Measurements from ENCODE around the gene TULP1. TPM values are rescaled to one million over a fixed set of nuclear protein-coding genes. Genes with fewer than 3 reads are reported as not detected.

The TULP1 gene
- total RNA-seq, 4 donors from 2014 or later: not detected

DNA sequence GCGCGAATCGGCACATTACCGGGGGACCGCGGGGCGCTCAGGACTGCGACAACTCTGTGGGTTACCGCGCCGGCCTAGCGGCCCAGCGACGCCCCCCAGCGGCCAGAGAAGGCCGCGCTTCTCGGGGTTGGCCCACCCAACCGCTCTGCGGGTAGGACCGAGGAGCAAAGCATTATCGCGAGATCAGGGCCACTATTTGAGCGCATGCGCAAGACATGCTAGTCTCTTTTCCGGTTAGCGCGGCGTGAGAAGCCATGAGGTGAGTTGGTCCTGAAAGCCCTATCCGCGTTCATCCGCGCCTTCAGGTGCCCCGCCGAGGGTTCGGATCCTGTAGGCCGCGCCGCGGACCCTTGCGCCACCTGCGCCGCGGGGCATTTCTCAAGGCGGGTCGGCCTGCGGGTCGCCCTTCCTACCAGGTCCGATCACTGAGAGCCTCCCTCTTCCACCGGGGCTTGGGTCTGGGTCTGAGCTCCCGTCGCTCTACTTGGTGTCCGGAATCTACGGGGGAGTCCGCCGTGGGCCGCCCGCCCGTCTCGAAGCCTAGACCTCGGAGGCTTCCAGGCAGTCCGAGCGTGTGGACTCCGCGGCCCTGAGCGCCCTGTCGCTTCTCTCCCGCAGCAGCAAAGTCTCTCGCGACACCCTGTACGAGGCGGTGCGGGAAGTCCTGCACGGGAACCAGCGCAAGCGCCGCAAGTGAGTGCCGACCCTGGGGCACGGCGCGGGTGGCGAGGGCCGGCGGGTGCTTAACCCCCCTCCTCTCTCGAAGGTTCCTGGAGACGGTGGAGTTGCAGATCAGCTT is 44.3 kb downstream of the TULP1 start, which contains the start of gene RPL10A:
RPL10A (plus strand) TSS at position 221 of the 799 bp plus-strand sequence; CDS start at position 255, 34 bp downstream.
- Histone ChIP-seq H3K36me3 (peaks cover 11 to 16% of the 10 kb centered on the region in 2 donors), H3K27ac (peak within 1 kb of the TSS; percentile 77 to 93 (median 92)), H3K9me3 (no peaks in the 10 kb centered on the region), H3K4me1 (peaks cover 10 to 18% of the 10 kb centered on the region in 2 donors), H3K4me3 (replicated peaks in 1 of 3) (peak within 1 kb of the TSS; percentile 41 to 76 (median 53)), H3K27me3 (no peaks in the 10 kb centered on the region)
- TF ChIP-seq, protein P1, sequence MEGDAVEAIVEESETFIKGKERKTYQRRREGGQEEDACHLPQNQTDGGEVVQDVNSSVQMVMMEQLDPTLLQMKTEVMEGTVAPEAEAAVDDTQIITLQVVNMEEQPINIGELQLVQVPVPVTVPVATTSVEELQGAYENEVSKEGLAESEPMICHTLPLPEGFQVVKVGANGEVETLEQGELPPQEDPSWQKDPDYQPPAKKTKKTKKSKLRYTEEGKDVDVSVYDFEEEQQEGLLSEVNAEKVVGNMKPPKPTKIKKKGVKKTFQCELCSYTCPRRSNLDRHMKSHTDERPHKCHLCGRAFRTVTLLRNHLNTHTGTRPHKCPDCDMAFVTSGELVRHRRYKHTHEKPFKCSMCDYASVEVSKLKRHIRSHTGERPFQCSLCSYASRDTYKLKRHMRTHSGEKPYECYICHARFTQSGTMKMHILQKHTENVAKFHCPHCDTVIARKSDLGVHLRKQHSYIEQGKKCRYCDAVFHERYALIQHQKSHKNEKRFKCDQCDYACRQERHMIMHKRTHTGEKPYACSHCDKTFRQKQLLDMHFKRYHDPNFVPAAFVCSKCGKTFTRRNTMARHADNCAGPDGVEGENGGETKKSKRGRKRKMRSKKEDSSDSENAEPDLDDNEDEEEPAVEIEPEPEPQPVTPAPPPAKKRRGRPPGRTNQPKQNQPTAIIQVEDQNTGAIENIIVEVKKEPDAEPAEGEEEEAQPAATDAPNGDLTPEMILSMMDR (IDR thresholded peaks at IDR 0.05): peak; percentile 82 to 99 (median 92)
- peak; percentile 67 to 96 for TF ChIP-seq POLR2A (IDR thresholded peaks at IDR 0.05)
- WGBS, 2 donors: 0% methylated on average over 18 to 45 of the region's 86 CpGs
- DNase-seq: peak; percentile 96
- intact Hi-C loops (cut with DNase I): no loop called here

DNA sequence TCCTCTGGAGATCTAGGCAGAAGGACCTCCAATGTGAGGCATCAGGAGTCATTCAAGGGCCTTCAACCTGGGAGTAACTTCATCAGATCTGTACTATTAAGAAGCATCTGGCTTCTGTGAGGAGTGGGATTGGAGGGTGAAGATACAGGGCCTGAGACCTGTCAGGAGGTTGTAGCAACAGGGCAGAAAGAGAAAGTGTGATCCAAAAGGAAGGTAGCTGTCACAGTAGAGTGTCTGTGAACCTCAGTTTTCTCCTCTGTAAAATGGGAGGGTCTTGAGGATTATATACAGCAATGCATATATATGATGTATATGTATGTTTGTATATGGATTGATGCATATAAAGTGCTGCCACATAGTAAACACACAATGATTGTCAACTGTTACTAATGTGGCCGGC is 47.0 kb downstream of the TULP1 start:
- Histone ChIP-seq H3K27me3 (no peaks in the 10 kb centered on the region), H3K4me3 (replicated peaks in 1 of 3) (no peak overlapping the region), H3K27ac (no peak overlapping the region), H3K36me3 (peaks cover 1 to 7% of the 10 kb centered on the region in 2 donors), H3K4me1 (peaks cover 10 to 13% of the 10 kb centered on the region in 2 donors), H3K9me3 (no peaks in the 10 kb centered on the region)
- TF ChIP-seq POLR2A (IDR thresholded peaks at IDR 0.05): no peak
- TF ChIP-seq, protein P1 (IDR thresholded peaks at IDR 0.05): no peak
- DNase-seq: no peak
- intact Hi-C loops (cut with DNase I): no loop called here
- 95 to 96% methylated on average over 1 of the region's 1 CpG for WGBS, 2 donors

DNA sequence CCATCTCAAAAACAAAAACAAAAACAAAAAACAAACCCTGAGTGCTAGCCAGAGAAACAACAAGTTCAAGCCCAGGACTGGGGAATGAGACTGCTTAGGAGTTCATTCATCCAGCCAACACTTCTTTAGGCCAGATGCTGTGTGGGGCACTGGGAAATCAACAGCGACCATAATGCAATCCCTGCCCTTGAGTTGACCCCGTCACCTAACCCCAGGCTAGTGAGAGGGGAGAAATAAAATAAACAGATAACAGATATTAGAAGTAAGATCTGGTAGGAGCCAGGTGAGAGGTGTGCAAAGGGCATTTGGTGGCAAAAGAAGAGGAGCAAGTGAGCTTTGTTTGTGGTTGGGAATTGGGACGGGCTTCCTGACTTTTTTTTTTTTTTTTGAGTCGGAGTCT is 49.4 kb downstream of the TULP1 start:
- Histone ChIP-seq H3K4me1 (no peaks in the 10 kb centered on the region), H3K9me3 (no peaks in the 10 kb centered on the region), H3K4me3 (replicated peaks in 1 of 3) (no peak overlapping the region), H3K36me3 (no peaks in the 10 kb centered on the region), H3K27ac (no peak overlapping the region), H3K27me3 (no peaks in the 10 kb centered on the region)
- DNase-seq: no peak
- TF ChIP-seq, protein P1 (IDR thresholded peaks at IDR 0.05): no peak
- no peak for TF ChIP-seq POLR2A (IDR thresholded peaks at IDR 0.05)
- intact Hi-C loops (cut with DNase I): no loop called here
- 96 to 97% methylated on average over 4 of the region's 4 CpGs for WGBS, 2 donors

DNA sequence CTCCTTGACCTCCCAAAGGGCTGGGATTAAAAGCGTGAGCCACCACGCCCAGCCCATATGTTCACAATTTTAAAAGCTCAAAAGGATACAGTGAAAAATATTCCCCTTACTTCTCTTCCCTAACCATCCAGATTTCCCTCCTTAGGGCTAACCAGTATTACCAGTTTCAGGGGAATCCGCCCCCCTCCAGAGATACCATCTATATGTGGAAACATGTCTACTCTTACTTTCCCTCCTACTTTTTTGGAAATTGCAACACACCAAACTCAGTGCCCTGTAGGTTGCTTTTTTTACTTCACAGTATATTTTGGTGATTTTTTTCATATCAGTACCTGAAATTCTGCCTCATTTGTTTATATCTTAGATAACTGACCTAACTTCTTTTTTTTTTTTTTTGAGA is 51.4 kb downstream of the TULP1 start:
- no peak for DNase-seq
- 82 to 97% methylated on average over 3 of the region's 3 CpGs for WGBS, 2 donors
- Histone ChIP-seq H3K36me3 (no peaks in the 10 kb centered on the region), H3K9me3 (no peaks in the 10 kb centered on the region), H3K27ac (no peak overlapping the region), H3K4me1 (no peaks in the 10 kb centered on the region), H3K27me3 (no peaks in the 10 kb centered on the region), H3K4me3 (replicated peaks in 1 of 3) (no peak overlapping the region)
- intact Hi-C loops (cut with DNase I): no loop called here
- no peak for TF ChIP-seq POLR2A (IDR thresholded peaks at IDR 0.05)
- TF ChIP-seq, protein P1 (IDR thresholded peaks at IDR 0.05): no peak

DNA sequence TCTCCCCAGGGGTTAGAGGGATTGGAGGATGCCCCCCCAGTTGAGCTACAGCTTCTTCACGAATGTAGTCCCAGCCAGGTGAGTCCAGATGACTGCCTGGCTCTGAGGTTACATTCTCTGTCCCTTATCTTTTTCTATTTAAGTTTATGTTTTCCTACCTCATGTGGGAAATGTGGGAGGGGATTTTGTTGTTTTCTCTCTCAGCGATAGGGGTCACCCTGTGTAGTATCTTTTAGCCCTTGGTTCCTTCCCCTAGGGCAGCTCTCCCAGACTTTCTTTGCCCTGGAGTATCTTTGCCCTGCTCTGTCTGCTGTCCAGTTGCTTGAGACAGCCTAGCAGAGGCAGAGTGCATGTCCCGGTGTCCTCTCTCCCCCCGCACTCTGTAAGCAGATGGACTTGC is 54.8 kb downstream of the TULP1 start:
- H3K27me3 ChIP-seq: no peaks in the 10 kb centered on the region
- DNase-seq: no peak
- no peak overlapping the region for H3K4me3 ChIP-seq (replicated peaks in 1 of 3)
- intact Hi-C loops (cut with DNase I): no loop called here
- no peaks in the 10 kb centered on the region for H3K9me3 ChIP-seq
- no peaks in the 10 kb centered on the region for H3K36me3 ChIP-seq
- no peak for TF ChIP-seq POLR2A (IDR thresholded peaks at IDR 0.05)
- TF ChIP-seq, protein P1 (IDR thresholded peaks at IDR 0.05): no peak
- no peak overlapping the region for H3K27ac ChIP-seq
- WGBS, 2 donors: 68 to 80% methylated on average over 4 of the region's 4 CpGs
- H3K4me1 ChIP-seq: peaks cover 5 to 8% of the 10 kb centered on the region in 2 donors
